Naive thymus-derived CD8-positive, alpha-beta T cell (primary cell): ENCODE measurements around the gene GLUL. TPM values are rescaled to one million over a fixed set of nuclear protein-coding genes. Genes with fewer than 3 reads are reported as not detected.

Source experiments
- polyA plus RNA-seq, 3 donors: library from polyadenylated mRNA; unstranded; fragments of 300-500 nt; fragmentation: Illumina TruSeq; gene quantifications; one replicate each; pipeline ENCODE4 v1.2.3, GENCODE V29; 2021
- total RNA-seq, 8 experiments: library from RNA in 2 of 8; stranded (reverse) in 2 of 8; gene quantifications; one replicate each; pipeline ENCODE4 v1.2.3 and lab custom pipeline; 2021 to 2026

GLUL gene
- total and polyA plus RNA-seq, 5 experiments from 2014 or later: 4.8 to 38.1 (median 10.2) TPM

Other genes starting within 250 kb of the GLUL start
- gene TEDDM1, start 8.9 kb upstream of the GLUL start, total RNA-seq: not detected
- not detected for gene TEDDM1, start 8.9 kb upstream of the GLUL start, polyA plus RNA-seq
- not detected for gene RGSL1, start 58.4 kb upstream of the GLUL start, total RNA-seq
- gene RGSL1, start 58.4 kb upstream of the GLUL start, polyA plus RNA-seq: not detected
- 10 to 100 TPM; 20.2 to 20.8 TPM for gene RNASEL, start 197.5 kb upstream of the GLUL start, total RNA-seq
- gene RNASEL, start 197.5 kb upstream of the GLUL start, polyA plus RNA-seq: 10 to 100 TPM in 1 of 3 donors, 1 to 10 TPM in 2; 5.0 to 10.1 (median 6.4) TPM
- gene RGS16, start 212.6 kb upstream of the GLUL start, total RNA-seq: under 1 TPM; 0.41 to 0.49 TPM
- gene RGS16, start 212.6 kb upstream of the GLUL start, polyA plus RNA-seq: not detected